Erythroblast (primary cell): ENCODE data around the gene DOCK8.

Experiments
- DNase-seq, 2 experiments: peaks; one replicate each; lab custom pipeline; 2025; lab: John Stamatoyannopoulos, UW
- GATA1 ChIP-seq: IDR thresholded peaks from 2 replicates; pipeline ENCODE4 v1.6.1; 2011; ENCODE audit warnings: low read depth, mild to moderate bottlenecking, control low read depth, low read length, moderate library complexity
- POLR2A ChIP-seq: IDR thresholded peaks from 2 replicates; pipeline ENCODE4 v1.6.1; 2011; ENCODE audit warnings: mild to moderate bottlenecking, low read length

The DOCK8 gene

DNA sequence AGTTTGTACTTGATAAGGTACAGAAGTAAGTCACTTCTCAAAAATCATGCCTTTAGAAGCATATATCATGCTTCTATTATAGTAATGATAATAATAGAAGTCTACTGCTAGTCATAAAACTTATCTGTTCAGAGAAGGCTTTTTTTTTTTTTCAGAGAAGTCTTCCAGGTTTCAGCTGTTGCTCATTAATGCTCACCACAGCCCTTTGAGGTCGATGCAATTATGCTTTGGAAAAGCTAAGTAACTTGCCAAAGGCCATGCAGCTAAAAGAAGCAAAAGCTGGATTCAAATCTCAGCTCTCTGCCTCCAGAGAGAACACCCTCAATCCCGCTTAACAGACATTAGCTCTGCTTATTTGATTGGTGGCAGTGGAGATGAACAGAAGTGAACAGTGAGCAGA, 150.8 kb downstream of the DOCK8 start:
- DNase-seq, result no peak
- TF ChIP-seq POLR2A, result no peak
- TF ChIP-seq GATA1, result no peak

DNA sequence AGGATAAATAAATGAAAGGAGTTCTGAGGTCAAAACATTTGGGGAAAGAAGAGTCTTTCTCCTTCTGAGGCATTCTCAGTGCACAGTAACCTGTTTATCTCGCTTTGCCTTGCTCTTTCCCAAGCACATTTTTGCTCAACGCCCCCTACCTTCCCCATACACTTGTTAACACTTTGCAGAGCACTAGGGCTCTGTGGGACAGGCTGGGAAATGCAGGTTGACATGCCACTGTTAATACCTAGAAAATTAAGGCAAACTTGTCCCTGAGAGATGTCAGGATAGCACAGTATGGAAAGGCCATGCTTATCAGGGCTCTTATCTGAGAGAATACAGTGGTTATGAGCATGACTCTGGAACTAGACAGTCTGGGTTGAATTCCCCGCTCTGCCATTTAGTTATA, 152.0 kb downstream of the DOCK8 start:
- DNase-seq, result no peak
- TF ChIP-seq POLR2A, result no peak
- TF ChIP-seq GATA1, result no peak

DNA sequence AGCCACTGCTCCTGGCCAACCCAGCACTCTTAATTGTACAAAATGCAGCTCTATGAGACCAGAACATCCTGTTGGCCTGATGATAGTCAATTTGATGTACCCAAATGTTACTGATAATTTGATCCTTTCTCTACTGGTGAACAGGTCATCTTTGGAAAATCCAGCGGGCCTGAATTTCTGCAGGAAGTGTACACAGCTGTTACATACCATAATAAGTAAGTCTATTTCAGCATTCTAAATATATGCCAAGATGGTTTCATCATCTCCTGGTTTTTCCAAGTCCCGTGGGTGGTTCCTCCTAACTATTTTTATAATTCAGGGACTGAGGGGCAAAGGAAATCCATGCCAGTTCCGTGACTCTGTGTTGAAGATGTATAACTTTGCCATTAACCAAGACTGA, 155.4 kb downstream of the DOCK8 start:
- TF ChIP-seq GATA1 (no peak), POLR2A (no peak)
- no peak for DNase-seq

DNA sequence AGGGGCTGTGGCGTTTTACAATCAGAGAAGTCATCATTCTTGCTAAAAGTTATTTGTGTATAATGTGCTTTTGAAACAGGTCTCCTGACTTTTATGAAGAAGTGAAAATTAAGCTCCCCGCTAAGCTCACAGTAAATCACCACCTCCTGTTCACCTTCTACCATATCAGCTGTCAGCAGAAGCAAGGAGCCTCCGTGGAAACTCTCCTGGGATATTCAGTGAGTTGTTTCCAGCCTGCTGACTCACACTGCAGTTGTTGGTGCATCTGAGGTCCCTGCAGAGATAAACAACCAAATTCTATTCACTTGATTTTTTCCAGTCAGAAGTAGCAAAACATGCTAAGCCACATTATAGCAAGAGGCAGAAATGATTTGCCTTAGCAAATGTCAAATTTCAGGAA, 156.7 kb downstream of the DOCK8 start:
- no peak for DNase-seq
- TF ChIP-seq GATA1, result no peak
- no peak for TF ChIP-seq POLR2A

DNA sequence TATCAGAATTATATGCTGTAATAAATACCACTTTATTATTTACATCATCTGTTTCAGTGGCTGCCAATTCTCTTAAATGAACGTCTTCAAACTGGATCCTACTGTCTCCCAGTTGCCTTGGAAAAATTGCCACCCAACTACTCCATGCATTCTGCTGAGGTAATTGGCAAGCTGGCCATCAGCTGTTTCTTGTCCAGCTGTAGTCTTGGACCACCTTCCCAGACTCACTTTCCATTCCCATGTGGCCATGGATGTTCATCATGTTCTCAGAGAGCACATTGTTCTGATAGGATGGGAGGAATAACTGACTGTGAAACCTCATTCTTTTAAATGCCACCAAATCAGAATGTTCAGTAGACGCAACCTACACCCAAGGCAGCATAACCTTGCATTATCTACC, 157.5 kb downstream of the DOCK8 start:
- DNase-seq, result no peak
- no peak for TF ChIP-seq POLR2A
- TF ChIP-seq GATA1, result no peak

DNA sequence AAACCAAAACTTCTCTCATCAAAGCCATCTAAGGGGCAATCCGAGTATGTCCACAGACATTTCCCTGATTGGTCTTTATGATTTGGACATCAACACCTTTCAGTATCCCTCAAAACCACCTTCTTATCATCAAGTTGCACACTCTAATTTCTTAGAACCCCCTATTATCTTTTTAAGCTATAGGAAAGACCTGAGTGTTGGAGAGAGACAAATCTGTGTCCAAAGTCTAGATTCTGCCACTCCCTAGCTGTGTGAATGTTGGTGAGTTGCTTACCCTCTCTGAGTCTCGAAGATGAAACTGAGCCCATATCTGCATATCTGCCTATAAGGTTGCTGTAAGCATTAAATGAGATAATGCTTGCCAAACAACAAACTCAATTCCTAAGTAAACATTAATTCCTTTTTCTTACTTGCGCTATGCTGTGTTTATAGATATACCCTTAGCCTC, 159.1 kb downstream of the DOCK8 start:
- TF ChIP-seq POLR2A (no peak), GATA1 (no peak)
- DNase-seq, result peak in 1 of 2 experiments; percentile 57

DNA sequence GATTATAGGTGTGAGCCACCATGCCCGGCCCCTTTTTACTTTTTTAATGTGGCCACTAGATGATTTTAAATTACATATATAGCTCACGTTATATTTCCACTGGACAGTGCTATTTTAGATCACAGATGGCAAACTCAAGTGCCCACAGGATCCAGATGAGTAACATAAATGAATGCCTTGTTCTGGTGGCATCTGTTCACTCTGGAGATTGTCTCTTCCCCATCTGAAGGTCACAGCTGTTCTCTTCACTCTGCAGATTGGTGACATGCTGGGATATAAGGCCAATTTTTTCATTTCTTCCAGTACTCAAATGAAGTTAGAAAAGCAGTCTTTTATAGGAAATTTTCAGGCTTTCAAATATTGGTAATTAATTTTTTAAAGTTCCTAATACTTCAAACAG, 160.1 kb downstream of the DOCK8 start:
- TF ChIP-seq GATA1, result no peak
- no peak for TF ChIP-seq POLR2A
- no peak for DNase-seq

DNA sequence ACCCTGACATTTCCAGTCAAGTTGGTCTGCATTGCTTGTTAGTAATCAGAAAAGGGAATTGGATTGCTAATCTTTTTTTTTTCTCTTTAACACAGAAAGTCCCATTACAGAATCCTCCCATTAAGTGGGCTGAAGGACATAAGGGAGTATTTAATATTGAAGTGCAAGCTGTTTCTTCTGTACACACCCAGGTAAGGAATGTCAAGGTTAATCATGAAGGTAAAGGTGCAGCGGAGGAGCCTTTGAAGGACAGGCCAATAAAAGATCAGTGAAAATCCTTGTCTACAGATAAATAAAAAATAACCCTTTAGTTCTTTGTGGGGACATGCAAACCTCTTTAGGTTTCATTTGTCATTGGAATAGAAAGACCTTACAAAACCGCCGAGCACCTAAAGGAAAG, 161.4 kb downstream of the DOCK8 start:
- no peak for DNase-seq
- TF ChIP-seq POLR2A, result no peak
- TF ChIP-seq GATA1, result no peak

DNA sequence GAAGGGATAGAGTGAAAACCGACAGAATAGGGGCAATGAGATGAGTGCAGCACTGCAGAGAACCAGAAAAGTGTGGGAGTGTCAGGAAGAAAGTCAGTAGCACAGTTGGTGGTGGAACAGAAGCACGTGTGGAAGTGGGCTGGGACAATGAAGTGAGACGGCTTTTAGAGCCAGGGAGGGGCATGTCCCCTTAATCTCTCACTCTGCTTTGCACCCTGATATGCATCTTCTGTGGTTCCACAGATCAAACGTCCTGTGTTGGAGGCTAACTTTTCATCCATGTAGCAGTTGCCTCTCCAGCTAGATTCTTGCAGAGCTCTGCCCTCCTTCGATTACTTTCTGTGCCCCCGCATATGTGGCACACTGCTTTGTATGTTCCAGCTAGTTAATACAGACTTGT, 163.6 kb downstream of the DOCK8 start:
- no peak for TF ChIP-seq POLR2A
- no peak for TF ChIP-seq GATA1
- DNase-seq, result no peak

DNA sequence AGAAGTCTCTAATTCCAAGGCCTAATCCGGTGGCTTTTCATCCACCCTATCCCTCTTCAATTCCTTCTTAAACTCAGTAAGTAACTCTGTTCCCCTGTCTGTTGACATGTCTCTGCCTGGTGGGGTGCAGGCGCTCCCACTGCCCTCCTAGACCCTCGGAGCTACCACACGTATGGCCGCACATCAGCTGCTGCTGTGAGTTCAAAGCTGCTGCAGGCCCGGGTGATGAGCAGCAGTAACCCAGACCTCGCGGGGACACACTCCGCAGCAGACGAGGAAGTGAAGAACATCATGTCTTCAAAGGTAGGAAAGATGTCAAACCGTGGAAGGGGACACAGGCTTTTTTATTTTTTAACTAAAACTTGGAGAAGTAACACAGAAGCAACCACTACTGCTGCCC, 167.7 kb downstream of the DOCK8 start:
- DNase-seq, result no peak
- TF ChIP-seq POLR2A (no peak), GATA1 (no peak)

DNA sequence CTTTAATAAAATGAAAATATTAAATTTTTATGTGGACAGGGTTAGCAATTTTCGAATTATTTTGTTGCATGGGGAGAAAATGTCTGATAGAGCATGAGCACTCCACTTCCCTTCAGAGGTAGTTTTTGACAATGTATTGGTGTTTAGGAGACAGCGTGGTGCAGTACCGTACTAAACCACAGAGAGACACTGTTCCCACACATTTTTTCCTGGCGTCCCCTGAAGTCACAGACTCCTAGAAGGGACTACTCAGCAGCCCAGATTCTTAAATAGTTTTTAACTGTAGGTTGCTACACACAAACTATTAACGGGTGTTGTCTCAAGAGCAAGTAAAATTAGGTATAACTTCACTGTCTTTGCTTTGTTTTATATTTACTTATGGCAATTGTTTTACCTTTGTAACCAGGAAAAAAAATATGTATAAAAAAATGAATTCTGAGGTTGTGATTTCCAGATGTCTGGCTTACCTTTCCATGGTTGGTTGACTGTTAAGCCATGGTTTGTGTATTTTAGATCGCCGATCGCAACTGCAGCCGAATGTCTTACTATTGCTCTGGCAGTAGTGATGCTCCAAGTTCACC, 171.2 kb downstream of the DOCK8 start:
- DNase-seq, result peak; percentile 55 to 71
- TF ChIP-seq GATA1 (no peak), POLR2A (no peak)

DNA sequence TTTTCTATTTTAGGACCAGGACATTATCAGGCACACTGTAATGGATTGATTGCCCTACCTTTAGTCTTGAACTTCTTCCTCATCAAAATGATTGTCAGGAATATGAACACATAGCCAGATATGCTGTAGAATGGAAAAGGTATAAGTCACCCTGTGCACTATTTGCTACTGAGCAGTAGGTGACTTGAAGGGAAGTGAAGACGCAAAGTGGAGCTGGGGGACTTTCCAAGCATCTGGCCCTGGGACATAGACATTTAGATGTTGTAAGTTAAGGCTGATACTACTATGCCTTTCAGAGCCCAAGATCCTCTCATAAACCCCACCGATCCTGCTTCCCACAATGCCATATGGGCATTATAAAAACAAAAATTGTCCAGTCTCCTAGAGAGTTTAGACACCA, 174.5 kb downstream of the DOCK8 start:
- TF ChIP-seq POLR2A (no peak), GATA1 (no peak)
- no peak for DNase-seq

DNA sequence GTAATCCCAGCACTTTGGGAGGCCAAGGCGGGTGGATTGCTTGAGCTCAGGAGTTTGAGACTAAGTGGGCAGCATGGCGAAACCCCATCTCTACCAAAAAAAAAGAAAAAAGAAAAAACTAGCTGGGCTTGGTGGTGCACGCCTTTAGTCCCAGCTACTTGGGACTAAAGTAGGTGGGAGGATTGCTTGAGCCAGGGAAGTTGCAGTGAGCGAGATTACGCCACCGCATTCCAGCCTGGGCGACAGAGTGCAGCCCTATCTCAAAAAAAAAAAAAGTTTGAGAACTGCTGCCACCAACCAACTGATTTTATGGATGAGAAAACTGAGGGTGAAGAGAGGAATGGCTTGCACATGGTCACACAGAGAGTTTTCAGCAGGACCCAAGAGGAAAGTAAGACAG, 175.1 kb downstream of the DOCK8 start:
- DNase-seq, result no peak

DNA sequence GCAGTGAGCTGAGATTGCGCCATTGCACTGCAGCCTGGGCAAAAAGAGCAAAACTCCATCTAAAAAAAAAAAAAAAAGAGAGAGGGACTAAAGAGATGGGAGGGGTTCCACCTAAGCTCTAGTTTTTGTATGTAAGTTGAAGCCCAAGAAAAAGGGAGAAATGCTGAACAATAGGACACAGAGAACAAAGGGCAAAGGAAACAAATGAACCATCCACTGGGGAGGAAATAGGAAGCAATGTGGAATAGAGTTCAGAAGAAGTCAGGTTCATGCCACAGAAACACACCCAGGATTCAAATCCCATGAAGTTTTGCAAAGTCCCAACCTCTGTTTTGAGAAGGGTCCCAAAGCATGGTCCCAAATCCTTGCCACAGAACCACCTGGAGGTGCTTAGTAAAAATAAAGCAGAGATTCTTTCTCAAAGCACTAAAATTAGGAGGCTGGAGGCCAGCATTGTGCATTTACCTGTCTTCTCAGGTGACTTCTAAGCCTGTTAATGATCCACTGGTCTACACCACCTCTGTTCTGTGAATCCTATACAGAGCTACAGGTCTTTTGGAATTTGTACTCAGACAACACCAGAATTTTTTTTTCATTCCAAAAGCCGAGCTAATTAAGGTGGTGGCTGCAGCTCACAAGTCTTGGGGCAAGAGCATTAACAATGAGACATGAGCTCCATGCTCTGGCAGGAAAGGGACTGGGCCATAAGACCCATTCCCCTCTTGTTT, 177.6 kb downstream of the DOCK8 start:
- no peak for DNase-seq
- no peak for TF ChIP-seq GATA1
- TF ChIP-seq POLR2A, result no peak

More for the DNA sequence above, 175.1 kb downstream of the DOCK8 start:
- TF ChIP-seq GATA1, result no peak
- TF ChIP-seq POLR2A, result no peak
